ENCODE results near the gene OR9Q1.
A peak's percentile ranks its signal among the peaks of the same experiment; 100 is the strongest.
"Not testable (repeated sequence)": the region's sequence is repeated elsewhere in the genome, so short reads cannot be mapped to it uniquely, and the experiment has no call there.

OR9Q1 gene

GRCh38 chr11:58142761-58143160 is 119.1 kb downstream of the OR9Q1 start:
- no peak for DNase-seq

DNA sequence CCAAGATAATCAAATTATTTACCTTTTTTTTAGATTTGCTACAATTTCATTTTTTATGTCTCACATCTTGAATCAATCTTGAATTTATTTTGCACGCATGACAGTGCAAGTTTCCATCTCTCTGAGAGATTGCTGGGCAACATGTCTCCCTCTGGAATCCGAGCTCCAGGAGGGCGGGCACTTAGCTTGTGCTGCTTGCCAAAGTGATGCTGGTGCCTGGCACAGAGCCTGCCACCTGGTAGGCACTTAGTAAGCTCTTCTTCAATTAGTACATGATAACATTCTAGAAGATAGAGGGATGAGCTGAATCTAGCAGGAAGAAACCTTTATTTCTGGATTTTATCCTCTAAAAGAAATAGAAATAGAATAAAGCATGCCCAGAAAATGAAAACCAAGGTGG is 129.1 kb downstream of the OR9Q1 start:
- no peak for DNase-seq

- no peak for DNase-seq
Measured at GRCh38 chr11:58164389-58164788, 140.7 kb downstream of the OR9Q1 start.

GRCh38 chr11:58164990-58165389 is 141.3 kb downstream of the OR9Q1 start:
- DNase-seq, result no peak

GRCh38 chr11:58165504-58166106 is 141.9 kb downstream of the OR9Q1 start:
- no peak for DNase-seq

DNA sequence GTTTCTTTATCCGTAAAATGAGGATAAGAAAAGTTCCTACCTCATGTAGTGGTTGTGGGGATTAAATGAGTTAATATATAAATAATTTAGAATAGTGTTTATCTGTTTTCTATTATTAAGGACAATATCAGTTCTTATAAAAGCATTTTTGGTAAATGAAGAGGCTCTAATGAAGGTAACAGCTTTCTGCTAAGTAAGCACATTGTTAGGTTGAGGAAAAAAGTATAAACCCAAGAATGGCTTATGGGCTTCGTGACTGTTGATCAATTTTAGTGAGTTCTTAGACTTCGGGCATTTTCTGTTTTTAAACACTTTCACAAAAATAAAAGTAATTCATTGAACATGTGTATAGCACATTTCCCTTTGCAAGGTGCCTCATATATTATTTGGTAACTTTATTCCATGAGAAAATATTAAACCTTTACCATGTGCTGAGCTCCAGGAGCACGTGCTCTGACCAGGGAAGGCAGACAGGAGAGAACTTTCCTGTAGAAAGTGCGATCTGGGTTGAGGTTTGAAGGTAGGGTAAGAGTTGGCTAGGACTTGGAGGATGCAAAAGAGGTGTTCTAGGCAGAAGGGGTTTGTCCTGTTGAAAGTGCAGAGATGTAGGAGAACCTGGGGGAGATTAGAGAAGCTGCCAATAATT is 153.9 kb downstream of the OR9Q1 start:
- no peak for DNase-seq

DNA sequence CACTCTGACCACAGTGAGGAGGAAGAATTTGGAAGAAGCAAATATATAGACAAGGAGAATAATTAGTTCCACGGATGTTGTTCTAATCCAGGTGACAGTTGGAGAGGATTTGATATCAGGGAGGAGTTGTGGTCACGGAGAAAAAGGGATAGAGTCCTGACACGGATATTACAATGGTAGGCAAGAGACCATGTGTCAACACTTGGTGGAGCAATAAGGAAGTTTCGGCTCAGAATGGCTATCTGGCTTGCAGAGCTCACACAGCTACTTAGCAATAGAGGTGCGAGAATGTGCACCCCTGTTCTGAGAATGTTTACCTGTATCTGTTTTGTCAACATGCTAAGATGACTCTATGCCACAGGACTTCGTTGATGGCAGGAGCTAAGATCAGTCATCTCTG is 154.8 kb downstream of the OR9Q1 start:
- no peak for DNase-seq

GRCh38 chr11:58179648-58180047 is 156.0 kb downstream of the OR9Q1 start:
- DNase-seq, result no peak

GRCh38 chr11:58186938-58187337 is 163.3 kb downstream of the OR9Q1 start:
- peak; percentile 5 for DNase-seq

- DNase-seq, result no peak
Measured at GRCh38 chr11:58188770-58189169, 165.1 kb downstream of the OR9Q1 start, which contains the start of gene OR9Q2. OR9Q2 (plus strand) TSS chr11:58189070; CDS start chr11:58190491, 1,421 bp downstream.

DNA sequence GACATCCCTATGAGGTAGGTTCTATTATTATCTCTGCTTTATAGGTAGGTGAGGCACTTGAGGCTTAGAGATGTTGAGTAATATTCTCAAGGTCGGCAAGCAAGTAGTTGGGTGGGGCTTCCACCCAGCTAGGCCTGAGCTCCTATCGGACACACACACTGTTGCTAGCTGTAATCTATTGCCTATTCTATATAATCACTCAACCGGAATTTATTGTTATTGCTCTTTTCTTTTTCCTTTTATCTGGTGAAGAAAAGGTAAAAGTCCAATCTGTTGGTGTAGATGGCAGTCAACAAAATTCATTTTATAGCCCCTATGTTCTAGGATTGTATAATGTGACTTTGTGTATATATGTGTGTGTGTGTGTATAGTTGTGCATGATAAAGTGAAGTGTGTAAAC is 168.5 kb downstream of the OR9Q1 start:
- DNase-seq, result no peak

- no peak for DNase-seq
Measured at GRCh38 chr11:58193391-58193790, 169.7 kb downstream of the OR9Q1 start.

GRCh38 chr11:58195939-58196338 is 172.3 kb downstream of the OR9Q1 start:
- no peak for DNase-seq

DNA sequence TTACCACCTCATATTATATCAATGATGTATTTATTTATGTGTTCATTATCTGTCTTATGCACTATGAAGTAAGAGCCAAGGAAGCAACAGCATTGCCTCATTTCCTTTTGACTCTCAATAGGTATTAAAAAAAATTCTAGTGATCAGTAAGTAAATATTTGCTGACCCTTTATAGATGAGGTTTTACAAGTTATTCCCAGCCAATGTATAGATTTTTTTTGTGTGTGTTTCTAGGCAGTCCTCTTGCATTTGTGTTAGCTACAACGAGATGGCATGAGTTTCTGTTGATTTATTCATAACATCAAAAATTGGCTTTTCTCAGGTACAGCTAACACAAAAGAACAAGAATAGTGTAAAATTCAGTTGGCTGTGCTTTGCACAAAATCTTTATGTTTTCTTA is 175.6 kb downstream of the OR9Q1 start:
- DNase-seq, result no peak

GRCh38 chr11:58204042-58204441 is 180.4 kb downstream of the OR9Q1 start, which contains the start of gene OR1S2:
OR1S2 (minus strand) TSS chr11:58204142; CDS start chr11:58204142, 0 bp downstream.
- DNase-seq, result no peak

DNA sequence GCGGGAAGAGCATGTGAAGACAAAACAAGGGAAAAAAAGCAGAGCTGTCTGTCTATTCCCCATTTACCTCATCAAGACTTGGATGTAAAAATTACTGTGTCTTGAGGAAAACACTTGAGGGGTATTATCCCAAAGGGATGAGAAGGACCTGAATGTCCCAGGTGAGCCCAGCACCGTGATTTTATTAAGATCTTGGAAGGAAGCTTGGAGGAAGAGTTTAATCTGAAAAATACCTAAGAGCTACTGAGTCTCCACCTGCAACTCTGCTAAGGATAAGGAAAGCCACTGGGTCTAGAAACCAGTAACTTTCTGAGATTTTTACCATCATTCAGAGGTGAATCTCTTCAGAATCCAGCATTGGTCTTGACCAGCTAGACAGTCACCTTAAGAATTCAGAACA is 188.7 kb downstream of the OR9Q1 start, which contains the start of gene OR1S1:
Gene OR1S1, plus strand, starts transcription at position 301 of the 400 bp plus-strand sequence.
- DNase-seq, result not testable (repeated sequence)

DNA sequence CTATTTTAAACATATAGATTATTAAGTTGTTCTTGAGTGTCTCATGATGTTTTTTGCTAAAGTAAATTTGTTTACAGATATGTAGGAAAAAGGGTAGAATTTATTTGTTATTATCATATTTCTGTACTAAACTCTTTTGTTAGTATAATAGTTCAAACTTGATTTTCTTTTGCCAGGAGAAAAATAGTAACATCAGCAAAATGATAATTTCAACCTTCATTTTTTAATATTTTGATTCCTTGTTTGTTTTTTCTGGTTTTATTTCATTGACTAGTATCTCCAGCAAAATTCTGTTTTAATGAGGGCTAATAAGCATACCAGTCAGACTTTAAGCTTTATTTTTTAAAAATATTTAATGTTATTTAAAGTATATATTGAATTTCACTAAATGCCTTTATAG is 192.8 kb downstream of the OR9Q1 start:
- no peak for DNase-seq

DNA sequence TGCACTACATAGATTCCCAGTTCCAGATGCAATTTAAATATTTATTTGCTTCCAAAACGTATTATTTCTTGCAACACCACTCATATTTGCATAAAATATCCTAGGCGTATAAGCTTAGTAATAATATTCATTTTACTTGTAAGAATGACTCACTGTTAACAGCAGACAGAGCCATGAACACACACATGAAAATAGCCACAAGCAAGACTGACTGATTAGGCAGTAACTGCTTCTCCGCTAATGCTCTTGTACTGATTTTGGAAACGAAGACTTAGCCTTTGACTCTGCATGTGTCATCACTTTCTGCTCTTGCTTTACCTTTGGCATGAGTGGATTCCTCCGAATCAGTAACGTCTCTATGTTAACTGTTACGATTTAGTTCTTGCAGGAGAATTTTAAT is 199.0 kb downstream of the OR9Q1 start:
- peak; percentile 5 for DNase-seq

- no peak for DNase-seq
Measured at GRCh38 chr11:58227956-58228615, 204.4 kb downstream of the OR9Q1 start.
